HG03139 (cell line): ENCODE data around the gene SAXO2.
"Not testable (repeated sequence)": the region's sequence is repeated elsewhere in the genome, so short reads cannot be mapped to it uniquely, and the experiment has no call there.

Experiments
- ATAC-seq: cut with Tn5 transposase; IDR thresholded peaks from one replicate; pipeline ENCODE4 v1.9.1; 2021; ENCODE audit not compliant: unreplicated experiment

SAXO2 gene

GRCh38 chr15:82284381-82284780, 21.8 kb downstream of the SAXO2 start:
- ATAC-seq = not testable (repeated sequence)

GRCh38 chr15:82286475-82286874, 23.9 kb downstream of the SAXO2 start:
- ATAC-seq = peak; percentile 84

GRCh38 chr15:82288202-82288601, 25.6 kb downstream of the SAXO2 start:
- not testable (repeated sequence) for ATAC-seq

GRCh38 chr15:82292271-82292670, 29.7 kb downstream of the SAXO2 start:
- no peak for ATAC-seq

- ATAC-seq = no peak
Observed at GRCh38 chr15:82294061-82294690, 31.6 kb downstream of the SAXO2 start.

- ATAC-seq = no peak
Observed at GRCh38 chr15:82297546-82297945, 34.9 kb downstream of the SAXO2 start.

GRCh38 chr15:82298032-82298431, 35.4 kb downstream of the SAXO2 start:
- ATAC-seq = no peak

- no peak for ATAC-seq
Observed at GRCh38 chr15:82298520-82298919, 35.9 kb downstream of the SAXO2 start.

- ATAC-seq = not testable (repeated sequence)
Observed at GRCh38 chr15:82299511-82299914, 36.9 kb downstream of the SAXO2 start.

GRCh38 chr15:82300326-82300725, 37.7 kb downstream of the SAXO2 start:
- ATAC-seq = not testable (repeated sequence)

GRCh38 chr15:82300883-82301282, 38.3 kb downstream of the SAXO2 start:
- no peak for ATAC-seq

- no peak for ATAC-seq
Observed at GRCh38 chr15:82301296-82302016, 38.8 kb downstream of the SAXO2 start.

- ATAC-seq = no peak
Observed at GRCh38 chr15:82303956-82304777, 41.5 kb downstream of the SAXO2 start.

GRCh38 chr15:82304778-82305090, 42.1 kb downstream of the SAXO2 start:
- ATAC-seq = no peak

- no peak for ATAC-seq
Observed at GRCh38 chr15:82305621-82306048, 43.0 kb downstream of the SAXO2 start.

GRCh38 chr15:82306791-82307713, 44.4 kb downstream of the SAXO2 start:
- no peak for ATAC-seq

GRCh38 chr15:82307714-82308081, 45.1 kb downstream of the SAXO2 start:
- no peak for ATAC-seq

- ATAC-seq = no peak
Observed at GRCh38 chr15:82309802-82310201, 47.2 kb downstream of the SAXO2 start.

GRCh38 chr15:82311321-82311720, 48.7 kb downstream of the SAXO2 start:
- not testable (repeated sequence) for ATAC-seq

- no peak for ATAC-seq
Observed at GRCh38 chr15:82312586-82313349, 50.1 kb downstream of the SAXO2 start.
